Measurements from ENCODE around the gene IQCH. TPM values are rescaled to one million over a fixed set of nuclear protein-coding genes. Genes with fewer than 3 reads are reported as not detected.

Gene IQCH
- total RNA-seq, 4 donors from 2014 or later, result 9.6 to 13.7 (median 11.8) TPM

- Histone ChIP-seq H3K27ac (peak overlapping the region in 1 of 3 donors; percentile 23), H3K9me3 (no peaks in the 10 kb centered on the region), H3K4me1 (peaks cover 4 to 5% of the 10 kb centered on the region in 2 donors), H3K36me3 (no peaks in the 10 kb centered on the region), H3K27me3 (no peaks in the 10 kb centered on the region), H3K4me3 (replicated peaks in 1 of 3) (no peak overlapping the region)
- intact Hi-C loops (cut with DNase I), result no loop called here
- 77 to 79% methylated on average over 5 of the region's 5 CpGs for WGBS, 2 donors
- no peak for DNase-seq
- no peak for TF ChIP-seq POLR2A (IDR thresholded peaks at IDR 0.05)
- TF ChIP-seq, protein P1, sequence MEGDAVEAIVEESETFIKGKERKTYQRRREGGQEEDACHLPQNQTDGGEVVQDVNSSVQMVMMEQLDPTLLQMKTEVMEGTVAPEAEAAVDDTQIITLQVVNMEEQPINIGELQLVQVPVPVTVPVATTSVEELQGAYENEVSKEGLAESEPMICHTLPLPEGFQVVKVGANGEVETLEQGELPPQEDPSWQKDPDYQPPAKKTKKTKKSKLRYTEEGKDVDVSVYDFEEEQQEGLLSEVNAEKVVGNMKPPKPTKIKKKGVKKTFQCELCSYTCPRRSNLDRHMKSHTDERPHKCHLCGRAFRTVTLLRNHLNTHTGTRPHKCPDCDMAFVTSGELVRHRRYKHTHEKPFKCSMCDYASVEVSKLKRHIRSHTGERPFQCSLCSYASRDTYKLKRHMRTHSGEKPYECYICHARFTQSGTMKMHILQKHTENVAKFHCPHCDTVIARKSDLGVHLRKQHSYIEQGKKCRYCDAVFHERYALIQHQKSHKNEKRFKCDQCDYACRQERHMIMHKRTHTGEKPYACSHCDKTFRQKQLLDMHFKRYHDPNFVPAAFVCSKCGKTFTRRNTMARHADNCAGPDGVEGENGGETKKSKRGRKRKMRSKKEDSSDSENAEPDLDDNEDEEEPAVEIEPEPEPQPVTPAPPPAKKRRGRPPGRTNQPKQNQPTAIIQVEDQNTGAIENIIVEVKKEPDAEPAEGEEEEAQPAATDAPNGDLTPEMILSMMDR (IDR thresholded peaks at IDR 0.05), result no peak
These were observed 251.3 kb downstream of the IQCH start for GRCh38 chr15:67505675-67506572.

- Histone ChIP-seq H3K9me3 (no peaks in the 10 kb centered on the region), H3K27ac (no peak overlapping the region), H3K4me3 (replicated peaks in 1 of 3) (no peak overlapping the region), H3K36me3 (no peaks in the 10 kb centered on the region), H3K27me3 (no peaks in the 10 kb centered on the region), H3K4me1 (peaks cover 0 to 3% of the 10 kb centered on the region in 2 donors)
- TF ChIP-seq, protein P1 (IDR thresholded peaks at IDR 0.05), result no peak
- TF ChIP-seq POLR2A (IDR thresholded peaks at IDR 0.05), result no peak
- DNase-seq, result no peak
- intact Hi-C loops (cut with DNase I), result no loop called here
- WGBS, 2 donors, result 93 to 95% methylated on average over 11 of the region's 11 CpGs
These were observed 252.5 kb downstream of the IQCH start for GRCh38 chr15:67506775-67507747.

GRCh38 chr15:67508407-67508806 is 253.8 kb downstream of the IQCH start:
- intact Hi-C loops (cut with DNase I), result no loop called here
- 94 to 99% methylated on average over 3 of the region's 3 CpGs for WGBS, 2 donors

GRCh38 chr15:67509918-67510317 is 255.3 kb downstream of the IQCH start:
- H3K4me1 ChIP-seq, result no peaks in the 10 kb centered on the region
- no peaks in the 10 kb centered on the region for H3K27me3 ChIP-seq
- 97 to 98% methylated on average over 4 of the region's 4 CpGs for WGBS, 2 donors
- no peak overlapping the region for H3K4me3 ChIP-seq (replicated peaks in 1 of 3)
- no peaks in the 10 kb centered on the region for H3K9me3 ChIP-seq
- no peak for DNase-seq
- no peak overlapping the region for H3K27ac ChIP-seq
- TF ChIP-seq, protein P1 (IDR thresholded peaks at IDR 0.05), result no peak
- no peak for TF ChIP-seq POLR2A (IDR thresholded peaks at IDR 0.05)
- H3K36me3 ChIP-seq, result peaks cover 0 to 10% of the 10 kb centered on the region in 2 donors
- intact Hi-C loops (cut with DNase I), result no loop called here

More at GRCh38 chr15:67508407-67508806, 253.8 kb downstream of the IQCH start:
- H3K36me3 ChIP-seq, result peaks cover 0 to 6% of the 10 kb centered on the region in 2 donors
- H3K4me3 ChIP-seq (replicated peaks in 1 of 3), result no peak overlapping the region
- H3K4me1 ChIP-seq, result no peaks in the 10 kb centered on the region
- no peaks in the 10 kb centered on the region for H3K27me3 ChIP-seq
- no peak for DNase-seq
- TF ChIP-seq, protein P1 (IDR thresholded peaks at IDR 0.05), result no peak
- no peak for TF ChIP-seq POLR2A (IDR thresholded peaks at IDR 0.05)
- no peak overlapping the region for H3K27ac ChIP-seq
- H3K9me3 ChIP-seq, result no peaks in the 10 kb centered on the region

Measured in thyroid gland (tissue), 4 donors.